NCI-H2107 treated with DMSO at 0.1 percent for 48 hours (cell line): ENCODE data around the gene MT1M.
A peak's percentile ranks its signal among the peaks of the same experiment; 100 is the strongest.
"Not testable (repeated sequence)": the region's sequence is repeated elsewhere in the genome, so short reads cannot be mapped to it uniquely, and the experiment has no call there.

Experiments
- DNase-seq: peaks from one replicate; lab custom pipeline; 2025; ENCODE audit not compliant: unreplicated experiment; lab: John Stamatoyannopoulos, UW

MT1M gene

DNA sequence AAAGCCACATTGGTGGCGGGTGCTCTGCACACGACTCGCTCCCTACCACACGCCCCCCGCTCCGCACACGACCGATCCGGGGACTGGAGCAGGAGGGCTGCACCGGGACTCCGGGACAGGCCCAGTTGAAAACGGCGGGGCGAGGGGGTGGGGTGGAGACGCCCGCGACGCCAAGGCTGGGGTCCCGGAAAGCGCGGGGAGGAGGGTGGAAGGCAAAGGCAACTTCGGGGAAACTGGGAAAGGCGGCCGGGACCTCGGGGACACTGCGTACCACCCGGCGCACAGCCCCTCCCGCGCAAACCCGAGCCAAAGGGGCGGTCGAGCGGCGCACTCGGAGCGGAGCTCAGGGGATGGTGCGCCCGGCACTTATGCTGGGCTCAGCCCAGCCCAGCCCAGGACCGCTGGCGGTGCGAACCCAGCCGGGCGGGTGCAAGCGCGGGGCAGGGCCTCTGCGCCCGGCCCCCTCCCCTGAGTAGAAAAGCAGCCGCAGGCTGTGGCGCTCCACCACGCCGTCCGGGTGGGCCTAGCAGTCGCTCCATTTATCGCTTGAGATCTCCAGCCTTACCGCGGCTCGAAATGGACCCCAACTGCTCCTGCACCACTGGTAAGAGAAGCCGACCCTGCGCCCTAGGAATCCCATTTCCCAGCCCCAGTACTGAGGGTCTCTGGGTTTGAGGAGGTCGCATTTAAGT lies at the start of gene MT1M:
TSS of gene MT1M (plus strand) at position 504 of the 692 bp plus-strand sequence. CDS start at position 577, 73 bp downstream.
- DNase-seq = no peak

DNA sequence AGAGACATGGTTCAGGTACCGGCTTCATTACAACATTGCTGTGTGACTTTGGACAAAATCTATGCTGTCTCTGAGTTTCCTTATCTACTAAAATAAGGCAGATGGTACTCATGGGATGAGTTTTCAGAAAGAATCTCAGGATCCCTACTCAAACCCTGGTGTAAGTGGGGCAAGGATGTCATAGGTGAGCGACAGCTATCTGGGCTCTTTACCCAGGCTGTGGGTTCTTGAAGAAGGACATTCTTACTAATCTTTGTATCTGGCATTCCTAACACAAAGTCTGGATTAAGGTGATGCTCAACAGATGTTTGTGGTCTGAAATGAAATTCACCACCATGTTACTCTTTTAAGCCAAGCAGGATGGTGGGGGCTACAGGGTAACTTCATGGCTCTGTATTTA lies 49.5 kb upstream of the MT1M start:
- not testable (repeated sequence) for DNase-seq

DNA sequence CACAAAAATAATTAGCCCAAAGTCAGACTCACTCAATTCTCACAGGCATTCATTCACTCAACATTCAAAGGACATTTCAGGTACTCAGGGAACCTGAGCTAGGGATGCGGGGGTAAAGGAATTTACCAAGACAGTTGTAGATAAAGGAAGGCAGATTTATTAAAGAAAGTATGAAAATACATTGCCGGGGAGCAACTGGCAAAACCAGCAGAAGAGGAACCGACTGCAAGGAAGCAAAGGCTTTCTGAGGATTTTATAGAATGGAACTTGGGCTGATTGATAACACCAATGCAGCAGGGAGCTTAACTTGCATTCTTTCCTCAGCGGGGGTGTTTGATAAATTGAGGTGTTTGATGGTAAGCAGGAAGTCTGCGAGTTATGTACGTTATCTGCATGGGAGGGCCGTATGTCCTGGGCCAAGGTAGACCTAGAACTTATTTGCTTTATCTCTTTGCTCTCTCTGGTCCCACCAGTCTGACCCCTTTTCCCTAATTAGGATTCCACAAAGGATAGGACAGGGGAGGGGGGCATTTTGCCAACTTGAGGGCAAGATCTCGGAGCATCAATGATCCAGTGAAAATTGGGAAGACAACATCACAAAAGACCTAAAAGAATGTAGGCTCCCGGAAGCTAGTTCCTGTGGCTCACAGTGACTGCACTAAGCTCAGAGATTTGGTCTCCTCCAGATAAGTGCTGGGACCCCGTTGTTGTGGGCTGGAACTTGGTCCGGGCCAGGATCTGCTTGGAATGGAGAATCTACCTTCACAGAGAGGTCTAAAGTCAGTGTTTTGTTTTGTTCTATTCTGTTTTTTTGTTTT lies 48.9 kb upstream of the MT1M start:
- no peak for DNase-seq

DNA sequence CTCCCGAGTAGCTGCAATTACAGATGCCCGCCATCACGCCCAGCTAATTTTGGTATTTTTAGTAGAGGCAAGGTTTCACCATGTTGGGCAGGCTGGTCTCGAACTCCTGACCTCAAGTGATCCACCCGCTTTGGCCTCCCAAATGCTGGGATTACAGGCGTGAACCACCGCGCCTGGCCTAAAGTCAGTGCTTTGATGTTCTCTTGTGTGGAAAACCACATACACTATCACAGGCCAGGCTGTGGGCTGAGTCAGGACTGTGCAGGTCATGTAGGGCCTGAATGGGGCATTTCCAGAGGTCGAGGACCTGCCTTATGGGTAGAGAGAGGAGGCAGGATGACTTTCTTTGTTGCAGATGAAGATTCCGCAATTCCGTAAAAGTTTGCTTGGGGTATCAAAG lies 48.2 kb upstream of the MT1M start:
- DNase-seq = no peak

DNA sequence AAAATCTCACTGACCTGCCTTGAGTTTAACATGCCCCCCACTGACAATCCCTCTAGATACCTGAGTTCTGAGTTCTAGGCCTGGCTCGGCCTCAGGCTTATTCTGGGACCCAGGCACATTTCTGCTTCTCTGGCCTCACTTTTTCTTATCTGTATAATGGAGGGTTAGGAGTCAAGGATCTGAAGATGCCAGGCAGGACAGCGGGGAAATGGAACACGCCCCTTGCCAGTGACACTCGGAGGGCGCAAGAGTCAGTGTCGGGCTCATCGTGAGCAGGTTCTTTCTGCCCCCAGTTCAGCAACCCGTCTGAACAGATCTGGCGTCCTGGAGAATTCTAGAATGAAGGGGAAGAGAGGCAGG lies 43.7 kb upstream of the MT1M start:
- DNase-seq = no peak

DNA sequence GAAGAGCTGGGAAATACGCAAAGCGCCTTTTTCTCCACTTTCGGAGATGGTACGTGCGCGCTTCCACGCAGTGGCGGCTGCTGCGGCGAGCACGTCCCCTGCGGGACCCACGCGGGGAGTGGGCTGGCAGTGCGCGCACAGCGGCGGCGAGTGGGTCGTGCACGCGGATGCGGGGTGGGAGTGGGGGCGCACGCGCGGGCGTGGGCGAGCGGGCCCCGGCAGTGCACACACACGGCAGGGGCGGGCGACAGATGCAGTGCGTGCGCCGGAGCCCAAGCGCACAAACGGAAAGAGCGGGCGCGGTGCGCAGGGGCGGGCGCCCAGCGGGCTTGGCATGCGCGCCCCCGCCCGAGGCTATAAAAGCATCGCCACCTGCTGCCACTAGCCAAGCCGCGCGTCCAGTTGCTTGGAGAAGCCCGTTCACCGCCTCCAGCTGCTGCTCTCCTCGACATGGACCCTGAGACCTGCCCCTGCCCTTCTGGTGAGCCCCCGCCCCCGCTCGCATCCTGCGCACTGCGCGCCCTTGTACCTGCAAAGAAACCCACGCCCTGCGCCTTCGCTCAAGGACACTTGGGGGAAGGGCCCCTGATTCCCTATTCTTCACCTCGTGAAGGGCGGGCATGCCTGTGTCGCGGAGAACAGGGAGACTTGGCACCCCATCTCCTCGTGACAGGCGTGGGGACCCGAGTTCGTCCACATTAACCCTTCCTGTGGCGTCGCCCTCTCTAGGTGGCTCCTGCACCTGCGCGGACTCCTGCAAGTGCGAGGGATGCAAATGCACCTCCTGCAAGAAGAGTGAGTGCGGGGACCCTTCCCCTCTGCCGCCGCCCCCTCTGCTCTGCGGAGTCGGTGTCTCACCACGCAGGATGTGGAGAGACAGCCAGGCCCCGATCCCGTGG lies 43.1 kb upstream of the MT1M start, which contains the start of gene MT3:
TSS of gene MT3 (plus strand) at position 388 of the 899 bp plus-strand sequence. CDS start at position 451, 63 bp downstream.
- peak; percentile 14 for DNase-seq

DNA sequence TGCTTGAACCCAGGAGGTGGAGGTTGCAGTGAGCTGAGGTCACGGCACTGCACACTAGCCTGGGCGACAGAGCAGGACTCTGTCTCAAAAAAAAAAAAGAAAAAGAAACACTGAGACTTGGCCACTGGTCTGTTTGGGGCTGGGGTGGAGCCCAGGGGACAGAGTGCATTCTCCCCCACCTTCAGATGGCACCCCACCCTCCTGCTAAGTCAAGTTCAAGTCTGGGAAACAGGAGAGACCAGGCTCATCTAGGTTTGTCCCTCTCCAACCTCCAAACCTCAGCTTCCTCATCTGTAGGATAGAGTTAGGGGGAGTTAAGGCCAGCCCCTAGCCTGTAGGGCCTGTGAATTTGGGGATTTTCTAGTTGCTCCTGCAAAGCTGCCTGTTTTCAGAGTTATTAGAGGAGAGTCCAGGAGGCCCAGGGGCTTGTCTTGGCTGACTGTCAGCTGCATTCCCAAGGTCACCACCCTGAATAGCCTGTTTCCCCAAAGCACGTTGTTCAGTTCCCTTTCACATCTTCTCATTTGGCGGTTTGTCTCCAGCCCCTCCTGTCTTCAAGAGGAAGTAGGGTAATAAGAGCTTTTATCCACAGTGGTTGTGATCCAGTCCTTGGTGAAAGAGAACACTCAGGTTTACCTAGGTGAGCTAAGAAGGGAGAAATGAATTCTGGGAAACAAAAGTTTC lies 40.9 kb upstream of the MT1M start:
- DNase-seq = no peak

DNA sequence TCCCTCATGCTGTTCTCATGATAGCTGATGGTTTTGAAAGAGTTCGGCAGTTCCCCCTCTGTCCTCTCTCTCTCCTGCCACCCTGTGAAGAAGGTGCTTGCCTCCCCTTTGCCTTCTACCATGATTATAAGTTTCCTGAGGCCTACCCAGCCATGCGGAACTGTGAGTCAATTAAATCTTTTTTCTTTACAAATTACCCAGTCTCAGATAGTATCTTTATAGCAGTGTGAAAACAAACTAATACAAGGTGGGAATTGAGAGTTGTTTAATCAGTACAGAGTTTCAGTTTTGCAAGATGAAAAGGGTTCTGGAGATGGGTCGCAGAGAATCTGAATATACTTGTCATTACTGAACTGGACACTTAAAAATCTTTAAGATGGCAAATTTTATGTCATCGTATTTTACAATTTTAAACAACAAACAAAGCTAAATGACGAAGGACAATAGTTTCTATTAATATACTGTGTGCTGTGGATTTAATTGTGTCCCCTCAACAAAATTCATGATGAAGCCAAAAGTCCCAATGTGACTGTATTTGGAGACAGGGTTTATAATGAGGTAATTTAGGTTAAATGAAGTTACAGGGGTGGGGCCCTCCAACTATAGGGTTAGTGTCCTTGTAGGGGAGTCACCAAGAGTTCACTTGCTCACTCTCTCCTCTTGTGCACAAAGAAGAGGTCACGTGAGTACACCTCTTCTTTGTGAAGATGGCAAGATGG lies 38.7 kb upstream of the MT1M start:
- no peak for DNase-seq

DNA sequence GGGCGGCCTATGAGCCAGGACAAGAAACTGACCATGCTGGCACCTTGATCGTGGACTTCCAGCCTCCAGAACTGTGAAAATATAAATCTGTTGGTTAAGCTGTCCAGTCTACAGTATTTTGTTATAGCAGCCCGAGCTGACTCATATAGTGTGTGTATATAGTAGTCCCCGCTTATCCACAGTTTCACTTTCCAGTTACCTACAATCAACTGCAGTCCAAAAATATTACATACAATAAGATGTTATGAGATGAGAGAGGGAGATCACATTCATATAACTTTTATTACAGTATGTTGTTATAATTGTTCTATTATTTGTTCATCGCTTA lies 38.2 kb upstream of the MT1M start:
- no peak for DNase-seq

DNA sequence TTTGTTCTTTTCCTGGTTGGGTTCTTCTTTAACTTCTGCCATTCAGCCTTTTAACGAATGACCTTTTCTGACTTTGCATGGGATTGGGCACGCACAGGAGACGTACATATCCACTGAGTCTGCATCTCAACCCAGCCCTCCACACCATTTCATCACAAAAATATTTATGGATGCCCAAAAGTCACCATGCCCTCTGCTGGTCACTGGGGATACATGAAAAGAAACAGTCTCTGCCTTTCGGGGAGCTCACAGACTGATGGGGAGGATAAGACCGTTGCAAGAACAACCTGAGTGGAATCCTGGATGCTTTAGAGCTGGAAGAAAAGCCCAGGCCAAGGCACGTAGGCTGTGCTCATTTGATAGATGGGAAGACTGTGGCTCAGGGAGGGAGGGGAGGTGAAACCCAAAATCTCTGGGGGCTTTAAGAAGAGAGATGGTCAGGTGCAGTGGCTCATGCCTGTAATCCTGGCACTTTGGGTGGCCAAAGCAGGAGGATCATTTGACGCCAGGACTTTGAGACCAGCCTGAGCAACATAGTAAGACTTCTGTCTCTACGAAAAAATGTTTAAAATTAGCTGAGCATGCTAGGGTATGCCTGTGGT lies 32.0 kb upstream of the MT1M start:
- DNase-seq = peak; percentile 5

DNA sequence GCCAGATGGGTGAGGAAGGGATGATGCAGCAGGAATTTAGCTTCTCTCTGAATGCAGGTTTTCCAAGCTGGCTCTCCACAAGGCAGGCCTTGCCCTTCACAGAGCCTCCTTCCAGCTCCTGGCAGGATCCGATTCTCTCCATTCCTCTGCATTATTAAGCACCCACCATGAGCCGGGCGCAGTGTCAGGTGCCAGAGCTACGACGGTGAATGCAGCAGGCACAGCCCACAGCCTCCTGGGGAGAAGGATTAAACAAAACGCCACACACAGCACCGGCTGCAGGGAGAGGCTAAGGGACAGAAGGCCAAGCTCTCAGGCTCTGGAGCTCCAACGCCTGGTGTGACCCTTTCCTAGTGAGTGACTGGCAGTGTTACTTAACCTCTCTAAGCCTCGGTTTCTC lies 31.1 kb upstream of the MT1M start:
- no peak for DNase-seq

DNA sequence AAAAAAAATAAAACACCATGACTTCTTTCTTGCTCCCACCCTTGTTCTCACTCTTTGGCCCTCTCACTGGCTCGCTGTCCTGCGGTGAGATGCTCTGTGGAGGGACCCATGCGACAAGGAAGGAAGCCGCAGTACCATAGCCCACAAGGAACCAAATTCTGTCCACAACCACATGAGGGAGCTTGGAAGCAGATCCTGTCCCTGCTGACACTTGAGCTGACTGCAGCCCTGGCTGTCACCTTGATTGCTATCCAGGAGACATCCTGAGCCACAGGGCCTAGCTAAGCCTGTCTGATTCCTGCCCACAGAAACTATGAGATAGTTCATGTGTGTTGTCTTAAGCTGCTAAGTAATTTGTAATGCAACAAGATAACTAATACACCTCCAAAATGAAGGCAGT lies 28.9 kb upstream of the MT1M start:
- DNase-seq = peak; percentile 35

DNA sequence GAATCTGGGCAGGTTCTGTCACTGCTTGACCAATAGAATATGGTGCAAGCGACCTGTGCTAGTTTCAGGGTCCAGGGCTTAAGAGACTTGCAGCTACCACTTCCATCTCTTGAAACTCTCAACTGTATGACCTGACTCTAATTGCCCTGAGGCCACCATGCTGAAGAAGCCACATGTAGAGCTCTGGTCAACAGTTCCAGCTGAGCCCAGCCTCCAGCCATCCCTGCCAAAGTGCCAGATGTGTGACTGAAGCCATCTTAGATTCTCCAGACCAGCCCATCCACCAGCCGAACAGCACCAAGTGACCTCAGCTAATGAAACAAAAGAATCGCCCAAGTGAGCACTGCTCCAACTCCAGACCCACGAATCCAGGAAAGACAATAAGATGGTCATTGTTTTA lies 27.5 kb upstream of the MT1M start:
- no peak for DNase-seq

DNA sequence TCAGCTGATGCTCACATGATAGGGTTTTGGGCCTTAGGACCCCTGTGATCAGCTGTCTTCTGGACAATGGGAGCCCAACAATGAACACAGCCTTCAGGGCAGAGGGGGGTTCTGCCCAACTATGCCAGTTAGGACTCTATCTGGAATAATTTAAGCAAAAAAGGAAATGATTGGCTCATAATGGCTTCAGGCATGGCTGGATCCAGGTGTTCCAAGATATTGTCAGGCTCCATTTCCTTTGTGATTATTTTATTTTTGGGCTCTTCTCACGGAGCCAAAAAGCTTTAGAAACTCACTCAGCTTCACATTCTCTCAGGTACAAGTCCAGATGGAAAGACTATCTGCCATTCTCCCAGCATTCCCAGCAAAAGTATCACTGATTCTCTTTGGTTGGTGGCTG lies 27.0 kb upstream of the MT1M start:
- DNase-seq = no peak

DNA sequence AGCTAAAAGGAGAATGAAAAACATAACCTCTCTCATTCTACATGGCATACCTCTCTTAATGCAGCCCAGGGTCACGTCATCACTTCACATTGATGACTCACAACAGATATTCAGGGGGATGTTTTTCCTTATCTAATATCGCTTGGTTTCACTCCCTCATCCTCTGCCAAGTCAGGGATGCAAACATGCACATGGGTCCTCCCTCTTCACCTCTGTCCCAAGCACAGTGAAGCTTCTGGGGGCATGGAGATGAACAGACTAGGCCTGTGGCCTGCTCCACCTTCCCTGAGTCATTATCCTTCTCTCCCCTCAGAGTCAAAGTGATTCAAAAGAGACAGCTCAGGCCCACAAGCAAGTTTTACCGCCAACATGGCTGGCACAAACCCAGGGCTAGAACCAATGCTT lies 26.4 kb upstream of the MT1M start:
- DNase-seq = no peak

DNA sequence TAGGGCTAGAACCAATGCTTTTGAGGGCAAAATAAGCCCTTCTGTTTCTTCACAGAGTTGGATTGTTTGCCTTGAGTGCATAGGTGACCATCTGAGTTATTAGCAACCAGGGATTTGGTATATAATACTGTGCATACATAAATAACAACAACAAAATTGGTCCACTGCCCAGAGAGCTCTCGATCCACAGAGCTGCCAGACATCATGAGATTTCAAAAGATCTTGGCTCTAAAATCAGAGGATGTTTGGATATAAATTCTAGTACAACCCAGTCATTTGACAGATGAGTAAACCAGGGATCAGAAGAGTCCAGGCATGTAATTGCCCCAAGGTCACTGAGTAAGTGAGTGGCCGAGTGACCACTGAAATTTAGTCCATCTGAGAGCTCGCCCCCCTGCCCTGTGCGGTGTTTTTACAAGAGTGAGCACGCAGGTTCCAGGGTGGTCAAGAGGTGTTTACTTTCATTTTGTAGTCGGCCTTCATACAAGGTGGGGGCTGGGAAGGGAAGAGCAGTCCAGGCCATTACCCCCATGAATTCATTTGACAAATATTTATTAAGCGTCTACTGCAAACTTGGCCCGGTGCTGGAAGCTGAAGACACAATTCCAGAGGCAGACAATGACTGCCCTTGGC lies 25.9 kb upstream of the MT1M start:
- DNase-seq = no peak

DNA sequence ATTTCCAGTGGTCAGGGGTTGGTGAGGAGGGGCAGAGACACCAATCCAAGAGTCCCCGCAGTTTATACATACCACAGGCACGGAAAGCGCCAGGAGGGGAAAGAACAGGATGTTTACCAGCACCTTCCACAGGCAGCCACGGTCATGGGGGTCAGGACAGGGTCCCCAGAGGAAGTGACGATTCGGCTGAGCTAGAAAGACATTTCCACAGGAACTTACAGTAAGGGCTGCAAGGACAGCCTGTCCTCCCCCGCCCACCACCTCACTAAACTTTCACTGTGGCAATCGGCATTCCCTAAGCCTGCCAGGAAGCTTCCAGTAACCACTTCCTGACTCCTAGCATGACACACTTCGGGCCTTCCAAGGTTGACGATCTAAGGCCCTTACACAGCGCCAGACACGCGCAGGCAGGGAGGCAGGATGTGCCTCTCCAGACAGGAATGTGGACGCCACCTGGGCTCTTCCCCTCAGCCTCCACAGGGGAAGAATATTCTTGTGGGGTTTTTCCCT lies 25.3 kb upstream of the MT1M start:
- no peak for DNase-seq

DNA sequence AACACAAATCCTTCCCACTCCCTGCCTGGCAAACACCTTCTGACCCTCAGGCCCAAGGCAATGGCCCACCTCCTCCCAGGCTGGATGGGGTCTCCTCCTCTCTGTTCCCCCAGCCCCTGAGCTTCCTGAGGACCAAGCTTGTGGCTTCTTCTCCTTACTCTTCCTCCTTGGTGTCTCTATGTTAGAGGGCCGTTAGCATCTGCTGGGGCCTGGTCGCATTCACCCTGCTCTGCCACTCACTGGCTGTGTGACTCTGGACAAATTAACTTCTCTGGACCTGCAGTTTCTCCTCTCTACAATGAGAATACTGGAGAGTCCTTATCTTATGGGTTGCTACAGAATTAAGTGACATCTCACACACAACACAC lies 24.8 kb upstream of the MT1M start:
- DNase-seq = no peak
